ENCODE data around the gene GRIA2.
"Not testable (repeated sequence)": the region's sequence is repeated elsewhere in the genome, so short reads cannot be mapped to it uniquely, and the experiment has no call there.

GRIA2 gene

DNA sequence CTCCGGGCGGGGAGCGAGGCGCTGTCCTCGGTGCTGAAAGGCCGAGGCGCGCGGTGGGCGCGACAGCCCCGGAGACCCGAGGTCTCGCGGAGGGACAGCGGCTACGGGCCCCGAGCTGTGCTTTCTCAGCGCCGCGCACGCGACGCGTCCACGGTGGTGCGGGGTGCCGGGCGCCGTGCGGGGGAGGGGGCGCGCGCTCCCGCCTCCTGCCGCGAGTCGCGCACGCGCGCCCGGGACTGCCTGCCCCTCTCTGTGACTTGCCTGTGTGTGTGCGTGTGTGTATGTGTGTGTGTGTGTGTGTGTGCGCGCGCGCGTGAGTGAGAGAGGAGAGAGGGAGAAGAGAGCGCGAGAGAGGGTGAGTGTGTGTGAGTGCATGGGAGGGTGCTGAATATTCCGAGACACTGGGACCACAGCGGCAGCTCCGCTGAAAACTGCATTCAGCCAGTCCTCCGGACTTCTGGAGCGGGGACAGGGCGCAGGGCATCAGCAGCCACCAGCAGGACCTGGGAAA is at the start of gene GRIA2:
TSS of gene GRIA2 (plus strand) at position 358 of the 511 bp plus-strand sequence. CDS start 315 bp downstream, outside the sequence.
- DNase-seq (ENCODE audit: low spot score): no peak

DNA sequence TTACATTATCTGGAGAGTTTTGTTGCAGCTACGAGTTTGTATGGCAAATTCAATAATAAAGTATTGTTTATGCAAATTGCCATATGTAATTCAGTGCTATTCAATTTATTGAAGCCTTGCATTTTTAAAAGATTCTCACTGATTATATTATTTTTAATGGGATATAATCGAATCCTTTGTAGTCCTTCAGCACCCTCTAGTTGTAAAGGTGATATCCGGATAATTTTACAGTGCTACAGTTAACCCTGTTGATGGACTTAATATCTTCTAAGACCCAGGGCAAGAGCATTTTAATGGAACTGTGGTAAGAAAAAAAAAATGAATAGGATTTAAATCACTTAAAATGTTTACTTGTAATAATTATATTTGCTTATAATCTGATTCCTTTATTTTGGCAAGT is 48.5 kb upstream of the GRIA2 start:
- DNase-seq (ENCODE audit: low spot score): no peak

GRCh38 chr4:157180268-157180667 is 40.3 kb upstream of the GRIA2 start:
- not testable (repeated sequence) for DNase-seq (ENCODE audit: low spot score)

- no peak for DNase-seq (ENCODE audit: low spot score)
Observed at GRCh38 chr4:157184300-157184699, 36.2 kb upstream of the GRIA2 start.

DNA sequence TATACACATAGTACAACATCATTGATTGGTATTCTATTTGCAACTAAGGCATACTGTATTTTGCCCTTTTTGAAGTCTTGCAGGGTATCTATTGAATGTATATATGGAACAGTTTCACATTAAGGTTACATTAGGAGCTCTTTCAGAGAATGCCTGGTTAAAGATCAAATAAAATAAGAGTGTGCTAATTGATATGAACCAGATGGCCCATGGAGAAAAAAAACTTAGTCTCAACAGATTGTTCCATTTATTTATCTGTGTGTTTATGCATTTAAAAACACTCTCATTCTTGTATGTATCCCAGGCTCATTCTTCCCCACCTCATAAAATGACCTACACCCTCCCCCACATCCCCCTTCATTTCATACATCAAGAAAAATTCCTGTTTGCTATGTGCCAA is 35.2 kb upstream of the GRIA2 start:
- no peak for DNase-seq (ENCODE audit: low spot score)

- no peak for DNase-seq (ENCODE audit: low spot score)
Observed at GRCh38 chr4:157195374-157195773, 25.2 kb upstream of the GRIA2 start.

DNA sequence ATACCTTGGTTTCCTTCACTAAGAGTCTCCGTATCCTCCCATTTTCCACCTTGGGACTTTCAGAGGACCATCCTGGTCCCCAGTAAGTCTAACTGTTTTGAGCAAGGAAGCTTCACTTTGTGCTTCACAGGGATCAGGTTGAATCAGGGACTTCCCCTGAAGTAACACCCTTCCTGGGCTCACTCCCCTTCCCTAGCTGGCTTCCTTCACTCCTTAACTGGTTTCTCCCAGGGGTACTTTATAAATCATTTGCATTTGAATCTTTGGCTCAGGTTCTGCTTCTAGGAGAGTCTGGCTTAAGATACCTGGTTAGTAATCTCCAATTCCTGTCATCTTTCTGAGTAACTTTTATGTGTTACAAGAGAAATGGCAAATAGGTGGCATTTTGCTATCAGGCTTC is 24.5 kb upstream of the GRIA2 start:
- no peak for DNase-seq (ENCODE audit: low spot score)

GRCh38 chr4:157204634-157205244 is 15.8 kb upstream of the GRIA2 start:
- no peak for DNase-seq (ENCODE audit: low spot score)

- no peak for DNase-seq (ENCODE audit: low spot score)
Observed at GRCh38 chr4:157217708-157218107, 2.8 kb upstream of the GRIA2 start.

DNA sequence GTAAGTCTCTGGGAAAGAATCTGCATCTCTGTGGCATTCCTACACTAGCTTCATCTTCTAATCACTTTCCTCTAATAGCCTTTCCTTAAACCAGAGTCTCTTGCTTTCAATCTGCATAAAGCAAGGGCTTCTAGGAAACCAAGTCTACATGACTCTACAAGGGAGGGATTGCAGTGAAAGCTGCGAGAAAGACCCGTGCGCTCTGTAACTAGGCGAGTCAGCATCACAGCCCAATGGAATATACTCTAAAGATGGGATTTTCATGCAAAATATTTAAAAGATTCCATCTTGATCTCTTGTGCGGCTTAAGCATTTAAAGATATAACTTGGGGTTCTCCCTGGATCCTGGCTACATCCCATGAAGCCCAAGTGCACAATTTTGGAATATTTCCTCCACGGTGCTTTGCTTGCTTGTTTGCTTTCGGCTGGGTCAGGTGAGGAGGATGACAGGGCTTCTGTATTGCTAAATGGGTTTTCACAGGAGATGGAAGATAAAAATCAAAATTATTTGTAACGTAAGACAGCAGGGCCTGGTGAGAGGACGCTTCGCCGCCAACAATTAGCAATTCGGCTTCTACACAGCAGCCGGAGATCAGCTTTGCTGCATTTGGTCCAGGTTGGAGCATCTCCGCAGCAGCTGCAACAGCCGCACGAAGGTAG is 687 bp upstream of the GRIA2 start:
- no peak for DNase-seq (ENCODE audit: low spot score)

GRCh38 chr4:157221426-157221894 is 932 bp downstream of the GRIA2 start:
- DNase-seq (ENCODE audit: low spot score): no peak

GRCh38 chr4:157221895-157222770 is 1.6 kb downstream of the GRIA2 start:
- DNase-seq (ENCODE audit: low spot score): no peak

DNA sequence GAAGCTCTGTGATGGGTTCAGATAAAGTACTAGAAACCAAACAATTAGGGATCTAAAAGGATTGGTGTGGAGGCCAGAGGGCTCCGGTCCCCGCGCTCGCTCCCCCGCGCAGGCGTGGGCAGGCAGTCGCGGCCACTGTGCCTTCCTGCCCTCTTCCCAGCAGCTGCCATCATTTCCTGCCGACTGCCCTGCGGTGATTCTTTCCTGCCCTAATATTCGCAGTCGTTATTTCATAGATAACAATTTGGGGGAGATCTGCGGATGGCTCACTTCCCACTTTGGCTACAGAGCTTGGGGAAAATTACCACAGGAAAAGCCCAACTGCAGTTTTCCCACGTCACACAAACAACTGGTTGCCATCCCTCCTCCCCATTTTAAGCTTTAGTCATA is 2.2 kb downstream of the GRIA2 start:
- no peak for DNase-seq (ENCODE audit: low spot score)

GRCh38 chr4:157223456-157223855 is 2.9 kb downstream of the GRIA2 start:
- no peak for DNase-seq (ENCODE audit: low spot score)

DNA sequence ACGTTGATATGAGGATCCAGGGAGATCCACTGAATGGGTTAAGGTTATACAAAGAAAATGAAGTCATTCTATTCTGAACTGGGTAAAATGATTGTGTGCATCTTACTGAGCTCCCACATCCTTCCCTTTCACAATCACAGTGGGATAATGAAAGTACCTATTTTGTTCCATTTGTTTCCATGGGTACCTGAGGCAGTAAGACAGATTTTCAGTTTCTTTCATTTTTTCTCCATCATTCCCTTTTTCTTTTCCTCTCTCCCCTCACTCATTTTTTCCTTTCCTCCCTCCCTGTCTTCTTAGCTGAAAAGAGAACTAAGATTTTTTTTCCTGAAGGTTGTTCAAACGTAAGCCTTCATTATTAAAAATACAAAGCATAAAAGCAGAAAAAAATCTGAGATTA is 4.6 kb downstream of the GRIA2 start:
- DNase-seq (ENCODE audit: low spot score): no peak

DNA sequence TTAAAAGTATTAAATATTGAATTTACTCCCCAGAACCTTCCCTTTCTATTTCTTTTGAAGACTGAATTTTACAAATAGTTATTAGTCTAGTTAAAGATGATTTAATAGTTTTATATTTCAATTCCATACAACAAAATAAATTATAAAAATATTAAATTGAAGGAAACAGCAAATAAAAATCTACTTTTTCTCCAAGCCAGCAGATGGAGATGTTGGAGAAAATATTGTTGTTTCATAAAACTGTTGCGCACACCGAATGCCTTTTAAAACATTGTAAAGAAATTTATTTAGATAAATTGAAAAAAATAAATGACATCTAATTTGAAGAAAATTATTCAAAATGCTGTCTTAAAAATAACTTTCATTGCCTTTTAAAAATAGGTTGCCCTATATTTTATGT is 5.5 kb downstream of the GRIA2 start:
- no peak for DNase-seq (ENCODE audit: low spot score)

DNA sequence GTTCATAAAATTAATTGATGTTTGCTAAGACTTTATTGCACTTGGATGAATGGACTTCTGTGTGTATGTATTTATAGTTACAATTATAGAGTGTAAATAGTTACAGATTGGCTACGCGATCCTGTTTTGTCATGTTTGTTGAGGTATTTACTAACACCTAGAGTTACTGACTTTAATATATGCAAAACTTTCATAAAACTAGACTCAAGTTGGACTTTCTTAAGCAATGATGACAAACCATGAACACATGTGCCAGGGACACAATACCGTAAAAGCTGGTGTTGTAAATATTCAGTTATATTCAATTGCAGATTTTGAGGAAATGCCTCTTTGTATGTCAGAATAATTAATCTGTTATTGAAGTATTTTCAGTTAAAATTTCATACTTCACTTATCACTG is 6.1 kb downstream of the GRIA2 start:
- no peak for DNase-seq (ENCODE audit: low spot score)

DNA sequence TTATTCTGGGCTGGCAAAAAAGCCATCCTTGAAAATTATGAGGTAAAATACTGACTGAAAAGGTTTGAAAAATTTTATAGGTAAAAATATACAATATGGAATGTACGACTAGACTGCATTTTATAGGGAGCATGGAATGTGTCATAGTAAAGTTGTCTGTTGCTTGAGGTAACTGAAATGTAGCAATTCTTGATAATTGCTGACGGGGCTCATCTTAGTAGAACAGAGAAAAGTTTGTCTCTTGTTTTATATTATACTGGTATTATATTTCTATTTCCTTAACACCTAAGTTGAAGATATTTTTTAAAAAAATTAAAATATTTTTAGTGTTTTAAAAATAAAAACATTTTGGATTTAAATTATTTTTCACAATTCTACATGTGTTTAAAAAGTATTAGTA is 11.0 kb downstream of the GRIA2 start:
- DNase-seq (ENCODE audit: low spot score): no peak

GRCh38 chr4:157242871-157243270 is 22.3 kb downstream of the GRIA2 start:
- no peak for DNase-seq (ENCODE audit: low spot score)

DNA sequence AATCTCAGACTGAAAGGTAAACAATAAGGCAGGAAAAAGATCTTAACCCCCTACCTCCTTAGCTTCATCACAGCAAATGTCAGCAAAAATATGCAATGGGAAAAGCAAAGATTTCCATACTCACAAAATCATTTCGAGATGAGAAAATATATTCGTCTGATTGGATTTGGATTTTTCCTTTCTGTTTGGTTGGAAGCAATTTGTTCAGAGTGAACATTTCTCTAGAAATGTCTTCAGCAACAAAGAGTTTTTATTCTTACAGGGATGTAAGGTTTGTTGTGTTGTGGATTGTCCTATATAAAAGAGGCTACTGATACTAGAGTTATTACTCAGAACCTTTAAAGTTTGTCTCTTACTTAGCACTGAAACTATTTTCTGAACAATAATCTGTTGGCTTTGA is 23.8 kb downstream of the GRIA2 start:
- DNase-seq (ENCODE audit: low spot score): no peak

DNA sequence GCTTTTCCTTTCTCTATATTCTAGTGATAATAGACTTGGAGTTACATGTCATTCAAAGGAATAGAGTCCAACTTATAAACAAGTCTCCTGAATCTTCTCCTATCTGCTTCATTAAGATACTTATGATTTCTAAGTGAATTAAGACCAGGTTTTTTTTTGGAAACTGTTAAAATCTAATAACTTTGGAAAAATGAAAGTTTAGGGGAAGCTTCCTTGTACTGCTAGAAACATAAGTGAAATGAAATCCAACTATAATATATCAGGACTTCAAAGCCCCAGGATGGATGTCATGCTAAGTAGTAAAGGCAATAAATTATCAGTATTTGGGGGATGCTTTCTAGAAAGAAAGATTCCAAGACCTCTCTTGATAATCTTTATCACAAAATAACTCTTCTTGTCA is 24.8 kb downstream of the GRIA2 start:
- no peak for DNase-seq (ENCODE audit: low spot score)

- no peak for DNase-seq (ENCODE audit: low spot score)
Observed at GRCh38 chr4:157246964-157247363, 26.4 kb downstream of the GRIA2 start.

GRCh38 chr4:157258165-157258564 is 37.6 kb downstream of the GRIA2 start:
- DNase-seq (ENCODE audit: low spot score): not testable (repeated sequence)
